ENCODE measurements around the gene RRAS. TPM values are rescaled to one million over a fixed set of nuclear protein-coding genes. Genes with fewer than 3 reads are reported as not detected.
"Not testable (repeated sequence)": the region's sequence is repeated elsewhere in the genome, so short reads cannot be mapped to it uniquely, and the experiment has no call there.

Gene RRAS
- total and polyA plus RNA-seq, 10 donors, result 30.9 to 106 (median 50.7) TPM

DNA sequence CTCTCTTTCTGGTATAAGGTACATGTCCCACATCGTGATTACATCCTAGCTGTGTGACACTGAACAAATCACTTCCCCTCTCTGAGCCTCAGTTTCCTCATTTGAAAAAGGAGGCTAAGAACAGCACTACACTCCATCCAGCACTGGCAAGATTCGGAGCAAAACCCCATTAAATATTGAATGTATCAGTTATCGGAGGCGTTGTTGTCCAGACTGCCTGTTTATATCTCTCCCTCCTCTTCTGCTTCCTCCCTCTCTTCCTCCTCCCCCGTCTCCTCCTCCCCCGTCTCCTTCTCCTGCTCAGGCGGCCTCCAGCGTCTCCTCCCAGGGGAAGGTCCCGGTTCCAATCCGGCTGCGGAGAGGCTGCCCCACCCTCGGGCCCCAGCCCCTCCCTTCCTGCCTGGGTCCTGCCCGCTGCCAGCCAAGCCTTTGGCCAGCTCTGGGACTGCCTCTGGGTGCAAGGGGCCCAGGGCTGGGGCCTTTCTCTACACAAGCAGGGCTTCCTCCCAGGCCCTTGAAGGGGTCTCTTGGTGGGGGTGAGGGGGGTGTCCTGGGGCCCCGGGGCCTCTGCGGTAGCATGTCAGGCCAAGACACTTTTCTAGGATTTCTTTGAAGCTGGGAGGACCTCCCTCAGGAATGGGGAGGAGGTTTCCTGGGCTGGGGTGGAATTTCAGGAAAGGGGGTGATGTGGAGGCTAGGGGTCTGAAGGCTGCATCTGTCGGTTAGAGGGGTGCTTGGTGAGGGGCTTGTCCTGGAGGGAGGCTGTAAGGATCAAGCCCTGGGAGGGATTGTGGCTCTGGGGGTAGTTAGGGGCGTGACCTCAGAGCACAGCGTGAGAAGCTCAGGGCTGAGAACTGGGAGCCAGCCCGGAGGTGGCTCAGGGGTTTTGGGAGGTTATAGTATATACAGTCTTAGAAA, 1.9 kb downstream of the RRAS start:
- Histone ChIP-seq H3K27me3 (replicated peaks in 1 of 7) (no peaks in the 10 kb centered on the region), H3K27ac (peak overlapping the region in 7 of 8 donors; percentile 91 to 98 (median 95)), H3K36me3 (peaks cover 0 to 8% (median 0%) of the 10 kb centered on the region in 6 donors), H3K9me3 (no peaks in the 10 kb centered on the region), H3K4me3 (peak overlapping the region in 7 of 8 donors; percentile 54 to 98 (median 83)), H3K4me1 (peaks cover 12 to 84% (median 57%) of the 10 kb centered on the region in 6 donors)
- DNase-seq, result peak; percentile 91
- TF ChIP-seq POLR2A (IDR thresholded peaks at IDR 0.05) (no peak), POLR2AphosphoS5 (IDR thresholded peaks at IDR 0.05) (peak; percentile 35 to 80 (median 75))
- TF ChIP-seq, protein P1, sequence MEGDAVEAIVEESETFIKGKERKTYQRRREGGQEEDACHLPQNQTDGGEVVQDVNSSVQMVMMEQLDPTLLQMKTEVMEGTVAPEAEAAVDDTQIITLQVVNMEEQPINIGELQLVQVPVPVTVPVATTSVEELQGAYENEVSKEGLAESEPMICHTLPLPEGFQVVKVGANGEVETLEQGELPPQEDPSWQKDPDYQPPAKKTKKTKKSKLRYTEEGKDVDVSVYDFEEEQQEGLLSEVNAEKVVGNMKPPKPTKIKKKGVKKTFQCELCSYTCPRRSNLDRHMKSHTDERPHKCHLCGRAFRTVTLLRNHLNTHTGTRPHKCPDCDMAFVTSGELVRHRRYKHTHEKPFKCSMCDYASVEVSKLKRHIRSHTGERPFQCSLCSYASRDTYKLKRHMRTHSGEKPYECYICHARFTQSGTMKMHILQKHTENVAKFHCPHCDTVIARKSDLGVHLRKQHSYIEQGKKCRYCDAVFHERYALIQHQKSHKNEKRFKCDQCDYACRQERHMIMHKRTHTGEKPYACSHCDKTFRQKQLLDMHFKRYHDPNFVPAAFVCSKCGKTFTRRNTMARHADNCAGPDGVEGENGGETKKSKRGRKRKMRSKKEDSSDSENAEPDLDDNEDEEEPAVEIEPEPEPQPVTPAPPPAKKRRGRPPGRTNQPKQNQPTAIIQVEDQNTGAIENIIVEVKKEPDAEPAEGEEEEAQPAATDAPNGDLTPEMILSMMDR (IDR thresholded peaks at IDR 0.05 in 8 of 11, conservative IDR thresholded peaks at IDR 0.05 in 3 of 11), result no peak
- intact Hi-C loops (cut with DNase I; ENCODE audit: low total_unique reads), result no loop called here
- WGBS, 5 donors, result 11 to 16% (median 12%) methylated on average over 19 of the region's 19 CpGs

DNA sequence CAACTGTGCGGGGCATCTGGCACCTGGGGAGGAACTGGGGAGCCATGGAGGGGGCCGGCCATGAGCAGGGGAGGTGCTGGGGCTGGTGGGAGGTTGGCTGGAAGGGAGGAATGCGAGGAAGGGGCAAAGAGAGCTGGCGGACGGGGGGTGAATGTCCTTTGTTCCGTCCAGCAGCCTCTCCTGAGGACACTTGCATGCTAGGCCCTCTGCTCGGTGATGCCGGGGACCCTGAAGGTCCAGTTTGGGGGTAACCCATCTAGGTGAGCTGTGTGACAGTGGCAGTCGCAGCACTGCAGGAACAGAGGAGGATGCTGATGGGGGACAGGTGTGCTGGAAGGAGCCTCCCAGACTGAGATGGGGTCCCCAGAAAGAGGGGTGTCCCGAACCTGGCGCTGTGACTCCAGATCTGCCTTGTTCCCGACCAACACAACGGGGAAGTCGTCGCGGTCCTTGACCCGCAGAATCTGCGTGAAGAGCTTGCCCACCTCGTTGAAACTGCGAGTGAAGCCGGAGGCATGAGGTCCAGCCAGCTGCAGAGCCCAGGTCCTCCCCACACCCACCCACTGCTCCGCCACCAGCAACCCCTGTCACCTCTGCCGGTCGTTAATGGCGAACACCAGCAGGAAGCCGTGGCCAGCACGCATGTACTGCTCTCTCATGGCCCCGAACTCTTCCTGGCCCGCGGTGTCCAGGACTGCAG, 3.6 kb downstream of the RRAS start:
- Histone ChIP-seq H3K9me3 (no peaks in the 10 kb centered on the region), H3K4me3 (peak overlapping the region in 1 of 8 donors; percentile 17), H3K27me3 (replicated peaks in 1 of 7) (no peaks in the 10 kb centered on the region), H3K4me1 (peaks cover 7 to 89% (median 53%) of the 10 kb centered on the region in 6 donors), H3K36me3 (peaks cover 0 to 8% (median 0%) of the 10 kb centered on the region in 6 donors), H3K27ac (peak overlapping the region in 6 of 8 donors; percentile 71 to 98 (median 76))
- peak in 2 of 3 donors; percentile 37 to 62 for TF ChIP-seq POLR2AphosphoS5 (IDR thresholded peaks at IDR 0.05)
- no peak for TF ChIP-seq POLR2A (IDR thresholded peaks at IDR 0.05)
- DNase-seq, result no peak
- intact Hi-C loops (cut with DNase I; ENCODE audit: low total_unique reads), result no loop called here
- WGBS, 5 donors, result 65 to 84% (median 75%) methylated on average over 27 to 30 of the region's 30 CpGs

DNA sequence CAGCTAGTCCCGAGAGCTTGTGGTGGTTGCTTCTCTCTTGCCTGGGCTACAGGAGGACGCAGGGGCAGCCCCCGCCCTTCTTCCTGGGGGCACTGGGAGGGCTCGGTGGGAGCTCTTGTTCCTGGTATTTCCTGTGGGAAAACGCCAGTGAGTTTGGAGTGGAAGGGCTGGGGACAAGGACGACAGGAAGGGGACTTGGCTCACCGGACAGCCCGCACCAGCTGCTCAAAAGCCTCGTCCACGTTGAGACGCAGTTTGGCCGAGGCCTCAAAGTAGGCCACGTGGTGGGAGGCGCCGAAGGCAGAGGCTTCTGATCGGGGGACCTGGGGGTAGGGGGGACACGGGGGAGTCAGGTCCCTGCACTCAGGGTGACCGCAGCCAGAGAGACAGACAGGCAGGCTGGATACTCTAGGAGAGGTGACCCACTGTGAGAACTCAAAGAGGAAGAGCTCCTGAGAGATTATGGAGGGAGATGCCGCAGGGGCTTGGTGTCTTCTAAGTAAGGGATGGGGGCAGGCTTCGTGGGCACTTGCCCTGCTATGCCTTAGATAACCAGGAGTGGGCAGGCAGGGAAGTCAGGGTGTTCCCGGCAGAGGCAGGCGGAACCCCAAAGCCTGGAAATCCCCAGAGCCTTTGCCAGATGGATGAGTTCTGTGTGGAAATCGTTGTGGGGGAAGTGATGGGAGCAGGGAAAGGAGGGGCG, 4.3 kb downstream of the RRAS start:
- Histone ChIP-seq H3K9me3 (no peaks in the 10 kb centered on the region), H3K27ac (peak overlapping the region; percentile 51 to 98 (median 74)), H3K36me3 (peaks cover 0 to 8% (median 0%) of the 10 kb centered on the region in 6 donors), H3K4me1 (peaks cover 7 to 89% (median 50%) of the 10 kb centered on the region in 6 donors), H3K4me3 (no peak overlapping the region), H3K27me3 (replicated peaks in 1 of 7) (no peaks in the 10 kb centered on the region)
- intact Hi-C loops (cut with DNase I; ENCODE audit: low total_unique reads), result no loop called here
- WGBS, 5 donors, result 48 to 67% (median 54%) methylated on average over 24 of the region's 24 CpGs
- TF ChIP-seq, protein P1 (IDR thresholded peaks at IDR 0.05 in 8 of 11, conservative IDR thresholded peaks at IDR 0.05 in 3 of 11), result peak in 2 of 11 experiments; percentile 33 to 41
- TF ChIP-seq POLR2AphosphoS5 (IDR thresholded peaks at IDR 0.05), result peak; percentile 48 to 68 (median 66)
- no peak for TF ChIP-seq POLR2A (IDR thresholded peaks at IDR 0.05)
- DNase-seq, result no peak

DNA sequence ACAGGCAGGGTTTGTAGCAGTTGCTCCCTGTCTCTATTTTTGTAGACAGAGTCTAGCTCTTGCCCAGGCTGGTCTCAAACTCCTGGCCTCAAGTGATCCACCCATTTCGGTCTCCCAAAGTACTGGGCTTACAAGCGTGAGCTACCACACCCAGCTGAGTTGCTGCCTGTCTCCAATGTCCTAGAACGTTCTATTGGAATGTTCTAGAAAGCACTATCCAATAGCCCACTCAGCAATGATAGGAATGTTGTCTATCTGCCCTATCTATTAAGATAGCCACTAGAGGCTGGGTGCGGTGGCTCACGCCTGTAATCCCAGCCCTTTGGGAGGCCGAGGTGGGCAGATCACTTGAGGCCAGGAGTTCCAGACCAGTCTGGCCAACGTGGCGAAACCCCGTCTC, 6.7 kb downstream of the RRAS start:
- Histone ChIP-seq H3K4me1 (peaks cover 3 to 74% (median 35%) of the 10 kb centered on the region in 6 donors), H3K36me3 (peaks cover 0 to 21% (median 0%) of the 10 kb centered on the region in 6 donors), H3K27ac (peak overlapping the region in 1 of 8 donors; percentile 26)
- DNase-seq; H3K9me3 ChIP-seq; H3K27me3 ChIP-seq (replicated peaks in 1 of 7); intact Hi-C loops (cut with DNase I; ENCODE audit: low total_unique reads); H3K4me3 ChIP-seq: not testable (repeated sequence)
- WGBS, 5 donors, result 77 to 98% (median 84%) methylated on average over 7 to 9 of the region's 9 CpGs
- TF ChIP-seq POLR2AphosphoS5 (IDR thresholded peaks at IDR 0.05), result peak in 2 of 3 donors; percentile 28 to 48
